Amniotic epithelial cell (primary cell): ENCODE measurements around the gene SCRG1.
A peak's percentile ranks its signal among the peaks of the same experiment; 100 is the strongest.

Source experiments
- DNase-seq: peaks from one replicate; pipeline ENCODE4 v3.0.0-alpha.2; 2010; ENCODE audit warnings: low read depth

The SCRG1 gene

GRCh38 chr4:173411106-173411693 is 12.3 kb upstream of the SCRG1 start:
- peak; percentile 82 for DNase-seq

GRCh38 chr4:173410079-173410478 is 11.2 kb upstream of the SCRG1 start:
- DNase-seq = no peak

- DNase-seq = no peak
These were observed 7.1 kb upstream of the SCRG1 start for GRCh38 chr4:173405840-173406606.

GRCh38 chr4:173404296-173404865 is 5.5 kb upstream of the SCRG1 start:
- DNase-seq = no peak

GRCh38 chr4:173403051-173403450 is 4.1 kb upstream of the SCRG1 start:
- DNase-seq = peak; percentile 43

- DNase-seq = no peak
These were observed 2.1 kb upstream of the SCRG1 start for GRCh38 chr4:173401063-173401462.

GRCh38 chr4:173398220-173398619 is 696 bp downstream of the SCRG1 start:
- DNase-seq = no peak

- no peak for DNase-seq
These were observed 1.3 kb downstream of the SCRG1 start for GRCh38 chr4:173397604-173398003.

- no peak for DNase-seq
These were observed 7.2 kb downstream of the SCRG1 start for GRCh38 chr4:173391701-173392100.

GRCh38 chr4:173386751-173387150 is 12.2 kb downstream of the SCRG1 start:
- no peak for DNase-seq

GRCh38 chr4:173382349-173382748 is 16.6 kb downstream of the SCRG1 start:
- no peak for DNase-seq

GRCh38 chr4:173381610-173382009 is 17.3 kb downstream of the SCRG1 start:
- DNase-seq = no peak

GRCh38 chr4:173380987-173381386 is 17.9 kb downstream of the SCRG1 start:
- no peak for DNase-seq

GRCh38 chr4:173379929-173380328 is 19.0 kb downstream of the SCRG1 start:
- no peak for DNase-seq

- DNase-seq = no peak
These were observed 24.3 kb downstream of the SCRG1 start for GRCh38 chr4:173374588-173374987.

GRCh38 chr4:173371292-173372192 is 27.4 kb downstream of the SCRG1 start:
- peak; percentile 68 for DNase-seq

GRCh38 chr4:173370477-173371291 is 28.2 kb downstream of the SCRG1 start, which contains the start of gene SAP30:
TSS of gene SAP30 (plus strand) at chr4:173370954. CDS start at chr4:173371183, 229 bp downstream.
- DNase-seq = peak; percentile 96

GRCh38 chr4:173370130-173370476 is 28.8 kb downstream of the SCRG1 start:
- DNase-seq = no peak

GRCh38 chr4:173367946-173368345 is 31.0 kb downstream of the SCRG1 start:
- peak; percentile 32 for DNase-seq

- DNase-seq = peak; percentile 5
These were observed 31.6 kb downstream of the SCRG1 start for GRCh38 chr4:173367285-173367684.

- DNase-seq = no peak
These were observed 33.4 kb downstream of the SCRG1 start for GRCh38 chr4:173365359-173365996.
